ENCODE measurements around the gene TMEM100.

Gene TMEM100

DNA sequence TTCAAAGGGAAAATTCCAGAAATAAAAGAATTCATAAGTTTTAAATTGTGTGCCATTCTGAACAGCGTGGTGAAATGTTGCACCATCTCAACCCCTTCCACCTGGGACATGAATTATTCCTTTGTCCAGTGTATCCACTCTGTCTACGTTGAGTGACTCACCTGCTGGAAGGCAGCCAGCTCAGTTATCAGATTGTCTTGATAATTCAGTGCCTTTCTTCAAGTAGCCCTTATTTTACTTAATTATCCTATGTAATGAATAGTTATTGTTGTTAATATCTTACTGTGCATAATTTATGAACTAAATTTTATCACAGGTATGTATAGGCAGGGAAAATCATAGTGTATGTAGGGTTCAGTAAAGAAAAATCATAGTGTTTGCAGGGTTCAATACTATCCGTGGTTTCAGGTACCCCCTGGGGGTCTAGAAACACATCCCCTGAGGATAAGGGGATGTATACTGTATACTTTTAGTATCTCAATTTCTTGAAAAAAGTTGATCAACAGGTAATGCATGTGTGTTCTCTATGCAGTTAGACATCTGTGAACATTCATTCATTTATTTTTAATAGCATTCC lies 20.5 kb upstream of the TMEM100 start:
- DNase-seq: no peak

DNA sequence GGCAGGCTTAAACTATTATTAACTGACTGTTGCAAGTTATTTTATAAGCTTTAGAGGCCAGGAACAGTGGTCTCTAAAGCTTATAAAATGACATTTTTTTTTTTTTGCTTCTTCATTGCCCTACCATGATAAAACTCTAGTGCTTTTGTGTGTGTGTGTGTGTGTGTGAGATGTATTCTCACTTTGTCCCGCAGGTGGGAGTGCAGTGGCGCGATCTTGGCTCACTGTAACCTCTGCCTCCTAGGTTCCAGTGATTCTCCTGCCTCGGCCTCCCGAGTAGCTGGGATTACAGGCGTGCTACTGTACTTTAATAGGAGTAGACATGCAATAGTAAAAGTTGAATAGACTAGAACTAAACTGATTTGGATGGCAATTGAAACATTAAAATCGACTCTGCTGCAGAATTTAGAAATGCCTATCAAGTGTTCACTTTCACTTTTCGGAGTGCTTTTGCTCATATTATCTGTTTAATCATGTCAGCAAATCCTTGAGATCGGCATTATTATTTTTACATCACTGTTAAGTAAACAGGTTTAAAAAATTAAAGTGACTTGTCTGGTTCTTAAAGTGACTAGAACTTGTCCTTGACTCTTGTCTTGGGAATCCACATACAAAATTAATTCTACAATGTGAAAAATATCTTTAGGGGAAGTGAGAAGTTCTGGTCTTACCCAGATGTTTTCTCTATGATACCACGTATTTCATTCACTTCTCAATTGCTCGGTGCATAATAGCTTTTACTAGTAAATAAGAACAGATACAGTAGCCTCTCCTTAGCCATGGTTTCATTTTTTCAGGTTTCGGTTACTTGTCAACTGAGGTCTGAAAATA lies 19.8 kb upstream of the TMEM100 start:
- DNase-seq: no peak

- DNase-seq: no peak
Observed at GRCh38 chr17:55741356-55741700, 18.7 kb upstream of the TMEM100 start.

GRCh38 chr17:55740511-55741355 lies 18.1 kb upstream of the TMEM100 start:
- no peak for DNase-seq

GRCh38 chr17:55737976-55738501 lies 15.4 kb upstream of the TMEM100 start:
- no peak for DNase-seq

GRCh38 chr17:55735731-55736405 lies 13.2 kb upstream of the TMEM100 start:
- no peak for DNase-seq

DNA sequence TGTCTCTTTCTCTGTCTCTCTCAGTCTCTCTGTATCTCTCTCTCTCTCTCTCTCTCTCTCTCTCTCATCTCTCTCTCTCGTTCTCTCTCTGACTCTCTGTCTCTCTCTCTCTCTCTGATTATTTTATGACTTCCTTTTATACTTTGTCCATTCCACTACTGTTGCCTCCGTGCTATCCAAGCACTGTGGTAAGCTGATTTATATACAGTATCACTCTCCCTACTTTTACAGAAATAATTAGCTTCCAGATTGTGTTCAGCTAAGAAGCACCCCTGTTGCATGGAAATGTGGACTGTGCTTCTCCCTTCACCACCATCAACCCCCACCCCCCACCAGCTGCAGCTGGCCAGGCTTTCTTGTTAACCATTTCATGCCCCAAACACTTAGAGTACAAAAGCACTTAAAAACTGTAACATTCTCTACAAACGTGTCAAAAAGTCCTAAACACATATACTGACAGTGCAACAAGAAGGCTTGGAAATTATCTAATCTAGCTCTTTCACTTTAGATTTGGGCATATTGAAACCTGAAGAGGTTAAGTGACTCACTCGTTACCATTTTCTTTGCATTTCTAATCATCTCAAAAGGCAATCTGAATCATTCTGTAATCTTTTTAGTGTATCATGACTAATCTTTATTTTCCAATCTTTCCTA lies 11.6 kb upstream of the TMEM100 start:
- DNase-seq: no peak

- DNase-seq: no peak
Observed at GRCh38 chr17:55731586-55732250, 9.1 kb upstream of the TMEM100 start.

DNA sequence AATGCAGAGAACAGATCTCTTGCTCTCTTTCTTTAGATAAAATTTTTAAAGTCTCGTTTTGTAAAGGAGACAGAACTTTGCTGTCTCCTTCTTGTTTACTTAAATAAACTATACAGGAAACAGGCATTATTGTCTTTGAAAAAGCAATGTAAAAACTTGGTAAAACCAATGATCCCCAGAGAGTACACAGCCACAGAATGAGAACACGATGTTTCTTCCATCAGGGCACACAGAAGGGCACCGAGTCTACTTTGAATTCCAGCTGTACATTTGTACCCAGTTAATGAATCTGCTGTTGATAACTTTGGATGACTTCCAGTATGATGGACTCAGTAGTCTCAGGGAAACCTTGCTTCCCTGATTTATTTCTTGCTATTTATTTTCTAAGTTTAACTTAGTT lies 8.1 kb upstream of the TMEM100 start:
- no peak for DNase-seq

DNA sequence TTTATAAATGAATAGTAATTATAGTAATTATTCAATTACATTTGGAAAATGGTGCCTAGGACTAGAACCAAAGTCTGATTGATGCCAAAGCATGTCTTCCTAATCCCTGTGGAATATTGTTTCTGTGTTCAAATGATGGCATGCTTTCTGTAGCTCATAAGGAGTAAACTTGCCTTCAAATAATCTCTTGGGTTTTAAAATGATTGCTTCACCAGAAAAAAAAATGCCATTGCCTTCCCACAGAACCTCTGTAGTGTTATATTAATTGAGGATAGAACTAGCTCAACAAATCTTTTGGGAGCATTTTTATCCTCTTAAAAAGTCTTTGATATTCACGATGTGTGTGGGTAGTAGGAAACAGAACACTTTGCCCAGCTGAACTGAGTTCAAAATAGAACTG lies 7.7 kb upstream of the TMEM100 start:
- no peak for DNase-seq

- no peak for DNase-seq
Observed at GRCh38 chr17:55729484-55729883, 6.8 kb upstream of the TMEM100 start.

DNA sequence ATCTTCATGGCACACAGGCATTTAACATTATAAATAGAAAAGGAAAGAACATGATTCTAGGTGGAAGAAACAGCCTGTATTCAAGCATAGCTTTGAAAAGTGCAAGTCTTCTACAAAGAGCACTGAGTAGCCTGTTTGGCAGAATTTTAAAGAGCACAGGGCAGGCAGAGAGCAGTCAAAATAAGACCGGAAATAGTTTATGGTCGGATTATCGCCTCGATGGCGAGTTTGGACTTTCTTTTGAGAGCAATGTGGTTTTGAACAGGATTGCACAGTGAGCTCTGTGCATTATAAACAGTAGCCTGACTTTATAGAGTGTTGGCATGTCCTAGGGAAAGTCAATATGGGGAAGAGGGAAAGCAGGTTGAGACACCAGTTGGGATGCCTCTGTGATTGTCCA lies 6.2 kb upstream of the TMEM100 start:
- no peak for DNase-seq

DNA sequence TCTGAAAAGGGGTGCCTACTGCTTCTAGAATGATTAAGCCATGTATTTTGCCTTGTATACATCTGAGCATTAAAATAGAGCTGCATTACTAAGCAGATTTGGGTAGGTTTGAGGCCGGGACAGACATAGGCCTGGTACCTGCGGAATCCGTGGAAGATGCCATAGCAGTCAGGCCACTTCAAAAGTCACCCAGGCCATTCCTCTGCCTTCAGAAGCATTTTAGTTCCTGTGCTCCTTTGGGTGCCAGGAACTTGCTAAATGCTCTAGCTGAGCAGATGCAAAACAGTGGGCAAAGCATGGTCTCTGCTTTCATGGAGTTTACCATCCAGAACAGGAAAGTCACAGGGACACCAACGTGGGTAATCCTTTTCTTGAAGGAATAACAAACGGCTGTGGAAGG lies 5.7 kb upstream of the TMEM100 start:
- DNase-seq: no peak

DNA sequence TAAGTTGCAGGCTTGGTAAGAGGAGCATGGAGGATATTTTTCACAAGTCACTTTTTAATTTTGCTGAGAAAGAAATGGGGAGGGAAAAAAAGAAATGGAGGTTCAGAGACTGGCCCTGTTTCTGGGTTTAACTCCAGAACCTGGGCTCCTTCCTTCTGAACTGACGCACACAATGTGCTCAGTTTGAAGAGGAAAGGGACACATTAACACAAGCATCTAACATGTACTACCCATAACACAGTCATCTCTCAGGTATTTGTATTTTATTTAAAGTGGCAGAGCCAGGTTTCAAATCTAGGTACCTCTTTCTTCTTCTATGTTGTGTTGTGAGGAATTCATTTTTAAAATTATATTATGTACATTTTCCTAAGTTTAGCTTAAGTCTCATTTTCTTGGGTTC lies 5.3 kb upstream of the TMEM100 start:
- no peak for DNase-seq

- no peak for DNase-seq
Observed at GRCh38 chr17:55727275-55727674, 4.6 kb upstream of the TMEM100 start.

- no peak for DNase-seq
Observed at GRCh38 chr17:55726440-55726839, 3.8 kb upstream of the TMEM100 start.

DNA sequence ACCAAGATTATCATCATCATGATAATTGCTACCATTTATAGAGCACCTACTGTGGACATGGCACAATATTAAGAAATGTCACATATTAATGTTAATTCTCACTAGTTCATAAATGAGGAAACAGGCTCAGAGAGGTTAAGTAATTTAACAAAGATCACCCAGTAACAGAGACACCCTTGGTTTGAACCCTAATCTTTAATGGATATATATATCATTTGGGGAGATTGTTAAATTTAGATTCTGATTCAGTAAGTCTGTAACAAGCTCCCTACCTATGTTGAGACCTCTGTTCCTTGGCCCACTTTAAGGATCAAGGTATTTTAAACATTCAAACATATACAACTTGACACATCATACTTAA lies 804 bp upstream of the TMEM100 start:
- DNase-seq: no peak

DNA sequence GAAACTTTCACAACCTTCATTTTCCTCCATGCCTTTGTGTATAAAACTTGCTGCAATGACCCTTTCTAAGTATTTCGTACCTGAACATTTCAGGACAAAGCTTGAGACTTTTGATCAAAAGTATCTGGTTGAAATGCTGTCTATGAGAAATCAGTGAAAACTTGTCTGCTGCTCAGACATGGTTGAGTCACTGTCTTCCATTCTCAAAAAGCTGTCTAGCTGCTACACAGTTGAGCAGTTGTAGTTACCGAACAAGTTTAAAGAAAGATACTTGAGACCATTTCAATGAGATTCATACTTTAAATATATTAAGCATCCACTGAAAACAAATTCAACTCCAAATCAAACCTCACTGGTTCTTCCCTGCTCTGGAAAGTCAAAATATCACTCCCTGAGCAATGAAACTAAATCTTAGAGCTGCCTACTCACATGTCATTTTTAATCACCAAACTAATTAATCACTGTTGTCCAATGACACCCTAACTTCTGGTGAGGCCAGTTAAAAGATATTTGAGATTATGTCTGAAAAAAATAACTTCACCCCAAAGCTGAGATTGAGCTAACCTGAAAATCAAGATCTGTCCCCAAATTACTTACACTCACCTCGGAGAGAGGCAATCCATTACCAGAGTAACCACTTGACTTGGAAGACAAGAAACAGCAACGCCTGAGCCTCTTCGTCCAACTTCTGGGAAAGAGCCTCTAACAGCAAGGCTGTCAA lies 488 bp downstream of the TMEM100 start:
- DNase-seq: no peak

- DNase-seq: no peak
Observed at GRCh38 chr17:55720919-55721836, 1.5 kb downstream of the TMEM100 start.

Measured in NCI-H2227 treated with DMSO at 0.1 percent for 48 hours (cell line).